Measurements from ENCODE around the gene AHR.

Gene AHR

GRCh38 chr7:17298102-17298839 lies at the start of gene AHR:
Gene AHR, plus strand, starts transcription at chr7:17298652. Its CDS starts 613 bp downstream, at chr7:17299265.
- DNase-seq: peak; percentile 53

DNA sequence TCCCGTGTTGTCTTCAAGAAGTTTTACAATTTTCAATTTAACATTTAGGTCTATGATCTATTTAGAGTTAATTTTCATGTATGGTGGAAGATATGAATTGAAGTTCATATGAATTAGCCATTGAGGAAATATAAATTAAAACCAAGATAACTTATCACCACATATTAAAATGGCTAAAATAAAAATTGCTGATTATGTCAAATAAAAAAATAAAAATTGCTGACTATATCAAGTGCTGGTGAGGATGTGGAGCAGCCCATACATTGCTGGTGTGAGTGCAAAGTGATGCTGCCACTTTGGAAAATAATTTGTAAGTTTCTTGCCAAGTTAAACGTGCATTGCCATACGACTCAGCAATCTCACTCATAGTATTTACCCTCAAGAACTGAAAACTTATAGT lies 44.6 kb upstream of the AHR start:
- DNase-seq: no peak

DNA sequence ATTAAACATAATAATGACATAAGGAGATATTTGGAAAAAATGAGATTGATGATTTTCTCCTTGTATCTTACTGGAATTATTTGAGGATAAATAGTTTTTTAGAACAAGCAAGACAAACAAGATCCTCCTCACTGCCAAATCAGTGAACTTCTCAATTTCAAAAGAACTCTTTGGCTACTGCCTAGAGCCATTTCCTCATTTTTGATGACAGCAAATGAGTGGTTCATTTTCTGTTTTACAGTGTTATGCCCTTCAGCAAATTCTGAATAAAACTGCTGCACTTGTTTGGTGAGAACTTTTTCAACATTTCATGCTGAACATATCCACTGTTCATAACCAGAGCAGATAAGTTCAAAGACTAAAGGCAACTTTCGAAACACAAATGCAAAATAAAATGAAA lies 42.5 kb upstream of the AHR start:
- DNase-seq: no peak

DNA sequence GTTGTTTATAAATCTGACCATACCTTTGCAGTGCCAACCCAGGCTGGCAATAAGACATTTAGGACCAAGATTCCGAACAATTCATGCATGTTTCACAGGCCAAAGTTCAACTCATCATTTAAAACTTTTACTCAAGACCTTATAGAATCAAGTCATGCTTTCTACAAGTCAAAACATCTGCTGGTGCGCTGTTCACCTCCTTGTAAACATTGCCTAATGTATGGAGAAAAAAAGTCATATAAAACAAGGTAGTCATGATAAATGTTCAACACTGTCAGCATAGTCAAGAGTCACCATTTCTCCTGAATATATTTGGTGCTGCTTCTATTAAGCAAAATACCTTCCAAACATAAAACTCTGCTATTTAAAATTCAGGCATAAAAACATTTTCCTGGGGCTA lies 42.1 kb upstream of the AHR start:
- no peak for DNase-seq

- DNase-seq: no peak
These were observed 31.9 kb upstream of the AHR start for GRCh38 chr7:17266565-17266964.

DNA sequence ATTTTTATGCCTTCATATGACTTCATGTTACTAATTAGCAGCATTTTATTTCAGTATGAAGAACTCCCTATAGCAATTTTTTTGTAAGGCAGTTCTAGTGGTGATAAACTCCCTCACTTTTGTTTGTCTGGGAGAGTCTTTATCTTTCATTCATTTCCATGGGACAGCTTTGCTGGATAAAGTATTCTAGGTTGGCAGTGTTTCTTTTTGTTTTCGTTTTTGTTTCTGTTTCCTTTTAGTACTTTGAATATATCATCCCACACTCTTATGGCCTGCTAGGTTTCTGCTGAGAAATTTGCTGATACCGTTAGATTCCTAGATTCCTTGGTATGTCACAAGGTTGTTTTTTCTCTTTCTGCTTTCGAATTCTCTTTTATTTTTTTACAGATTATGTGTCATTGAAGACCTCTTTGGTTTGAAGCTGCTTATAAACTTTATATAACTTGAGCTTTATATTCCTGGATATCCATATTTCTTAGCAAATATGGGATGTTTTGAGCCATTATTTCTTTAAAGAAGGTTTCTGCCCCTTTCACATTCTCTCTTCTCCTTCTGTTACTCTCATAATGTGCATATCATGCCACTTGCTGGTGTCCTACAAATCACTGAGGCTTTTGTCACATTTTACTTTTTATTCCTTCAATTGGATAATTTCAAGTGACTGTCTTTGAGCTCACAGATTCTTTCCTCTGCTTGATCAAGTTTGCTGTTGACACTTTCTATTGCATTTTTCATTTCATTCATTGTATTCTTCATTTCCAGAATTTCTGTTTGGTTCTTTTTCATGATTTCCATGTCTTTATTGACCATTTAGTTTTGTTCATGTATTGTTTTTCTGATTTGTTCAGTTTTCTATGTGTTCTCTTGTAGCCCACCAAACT lies 28.9 kb upstream of the AHR start:
- no peak for DNase-seq

DNA sequence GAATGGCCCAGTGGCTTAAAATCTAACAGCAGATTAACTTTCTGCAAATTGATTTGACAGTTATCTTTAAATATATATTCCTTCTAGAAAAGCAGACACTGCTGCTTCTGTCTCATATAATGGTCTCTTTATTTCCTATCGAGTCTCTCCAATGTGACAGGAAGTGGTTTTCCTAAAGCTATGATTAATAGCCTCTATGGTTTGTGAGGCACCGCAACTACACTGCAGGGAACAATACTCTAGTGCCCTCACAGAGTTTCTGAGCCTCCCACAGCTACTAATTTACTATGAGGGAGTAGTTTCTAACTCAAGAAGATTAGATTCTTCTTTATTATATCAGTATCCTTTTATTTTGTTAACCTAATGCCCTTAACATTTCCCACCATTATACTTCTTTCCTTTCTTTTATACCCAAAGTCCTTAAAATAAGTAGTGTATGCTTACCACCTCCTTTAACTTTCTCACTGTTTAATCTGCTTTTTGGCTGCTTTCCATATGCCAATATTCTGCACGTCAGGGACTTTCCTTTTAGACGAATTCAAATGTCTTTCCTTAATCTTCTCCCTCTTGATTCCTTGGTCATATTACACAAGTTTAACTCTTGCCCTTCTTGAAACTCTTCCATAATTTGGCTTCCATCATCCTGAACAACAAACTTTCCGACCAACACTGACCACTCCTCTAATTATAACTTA lies 23.8 kb upstream of the AHR start:
- DNase-seq: no peak

- no peak for DNase-seq
These were observed 22.4 kb upstream of the AHR start for GRCh38 chr7:17275749-17276671.

GRCh38 chr7:17279061-17279460 lies 19.4 kb upstream of the AHR start:
- DNase-seq: no peak

GRCh38 chr7:17289074-17289645 lies 9.3 kb upstream of the AHR start:
- DNase-seq: no peak

DNA sequence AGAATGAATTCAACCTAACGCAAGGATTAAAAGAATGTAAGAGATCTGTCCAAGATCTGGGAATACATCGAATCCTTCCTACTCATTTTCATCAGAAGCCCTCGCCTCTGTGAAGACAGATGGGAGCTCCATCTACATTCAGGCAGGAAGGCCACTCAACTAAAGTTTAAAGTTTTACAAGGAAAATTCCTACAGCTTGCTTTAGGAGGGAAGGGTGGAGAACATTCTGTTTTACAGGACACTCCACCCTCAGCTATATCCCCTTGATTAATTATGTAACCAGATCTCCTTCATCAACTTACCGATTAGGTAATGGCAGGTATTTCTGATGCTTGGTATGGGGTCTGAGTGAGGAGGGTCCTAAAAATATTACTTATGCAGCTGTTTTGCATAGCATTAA lies 5.6 kb upstream of the AHR start:
- DNase-seq: no peak

DNA sequence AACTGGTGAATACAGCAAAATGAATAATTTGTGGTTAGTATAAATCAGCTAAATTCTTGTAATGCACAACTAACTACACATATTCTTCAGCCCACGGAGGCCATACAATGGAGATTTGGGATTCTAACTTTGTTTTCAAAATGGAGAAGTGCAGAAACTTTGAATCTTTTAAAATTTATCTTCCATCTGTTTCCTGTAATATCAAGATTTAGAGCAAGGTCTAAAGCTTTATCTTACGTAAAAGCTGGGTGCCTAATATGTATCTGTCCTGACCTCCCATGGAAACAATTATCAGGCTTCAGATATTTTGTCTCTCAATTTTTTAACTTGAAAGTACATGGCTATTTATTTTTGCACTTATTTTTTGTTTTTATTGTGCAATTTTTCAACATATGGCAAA lies 5.0 kb upstream of the AHR start:
- DNase-seq: no peak

DNA sequence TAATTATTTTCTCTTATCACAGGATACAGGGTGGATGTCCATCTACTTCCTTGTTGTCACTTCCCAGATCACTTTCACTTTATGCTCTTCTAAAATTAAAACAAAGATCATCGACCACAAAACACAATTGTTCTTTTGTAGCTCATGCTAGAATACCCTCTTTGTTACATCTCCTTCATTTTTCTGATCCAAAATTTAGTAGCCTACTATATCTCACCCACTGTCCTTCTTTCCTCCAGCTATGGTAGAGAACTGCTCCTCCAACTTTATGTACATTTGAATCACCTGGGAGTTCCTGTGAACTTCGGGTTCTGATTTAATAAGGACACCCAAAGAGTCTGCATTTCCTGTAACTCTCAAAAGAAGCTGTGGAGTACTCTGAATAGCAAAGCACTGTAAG lies 1.2 kb upstream of the AHR start:
- DNase-seq: no peak

GRCh38 chr7:17298840-17299482 lies 509 bp downstream of the AHR start:
- no peak for DNase-seq

- no peak for DNase-seq
These were observed 1.1 kb downstream of the AHR start for GRCh38 chr7:17299483-17299991.

- DNase-seq: no peak
These were observed 1.6 kb downstream of the AHR start for GRCh38 chr7:17300012-17300411.

GRCh38 chr7:17300437-17300836 lies 2.0 kb downstream of the AHR start:
- DNase-seq: no peak

DNA sequence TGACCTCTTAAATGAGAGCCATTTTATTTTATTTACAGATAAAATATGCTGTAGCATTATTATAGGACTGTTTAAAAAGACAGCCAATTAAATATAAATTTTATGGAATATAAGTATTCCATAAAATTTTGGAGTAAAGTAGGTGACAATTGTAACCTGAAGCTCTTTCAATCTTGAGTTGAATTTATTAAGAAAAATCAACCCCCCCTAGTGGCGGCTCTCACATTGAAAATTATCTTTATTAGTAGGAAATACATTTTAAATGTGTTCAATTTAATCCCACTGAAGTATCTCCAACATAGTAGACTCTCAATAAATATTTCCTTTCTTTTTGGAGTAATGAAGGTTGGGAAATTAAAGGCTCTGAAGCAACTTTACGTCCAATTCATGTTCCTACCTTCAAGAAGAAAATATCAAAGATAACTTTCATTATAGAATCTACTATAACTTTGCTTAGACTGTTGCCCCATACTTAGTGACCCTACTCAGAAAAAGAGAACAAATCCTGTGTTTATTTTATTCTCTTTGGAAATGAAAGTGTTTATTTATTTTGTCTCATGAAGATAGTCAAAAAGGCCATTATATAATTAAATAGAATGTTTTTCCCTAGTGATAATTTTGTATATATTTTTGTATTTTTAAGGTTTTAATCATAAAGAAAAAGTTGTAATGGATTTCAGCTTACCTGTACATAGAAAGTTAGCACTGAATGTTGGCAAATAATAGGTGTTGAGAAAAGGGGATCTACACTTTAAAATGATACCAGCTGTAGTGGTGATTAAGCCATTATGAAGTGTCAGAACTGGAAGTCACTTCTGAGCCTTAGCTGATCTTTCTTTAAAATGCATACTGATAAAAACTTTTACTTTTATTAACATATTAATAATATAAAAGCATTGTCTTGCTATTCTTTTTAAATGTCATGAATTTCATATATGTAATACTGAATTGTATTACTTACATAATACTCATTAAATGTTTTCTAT lies 3.3 kb downstream of the AHR start:
- no peak for DNase-seq

DNA sequence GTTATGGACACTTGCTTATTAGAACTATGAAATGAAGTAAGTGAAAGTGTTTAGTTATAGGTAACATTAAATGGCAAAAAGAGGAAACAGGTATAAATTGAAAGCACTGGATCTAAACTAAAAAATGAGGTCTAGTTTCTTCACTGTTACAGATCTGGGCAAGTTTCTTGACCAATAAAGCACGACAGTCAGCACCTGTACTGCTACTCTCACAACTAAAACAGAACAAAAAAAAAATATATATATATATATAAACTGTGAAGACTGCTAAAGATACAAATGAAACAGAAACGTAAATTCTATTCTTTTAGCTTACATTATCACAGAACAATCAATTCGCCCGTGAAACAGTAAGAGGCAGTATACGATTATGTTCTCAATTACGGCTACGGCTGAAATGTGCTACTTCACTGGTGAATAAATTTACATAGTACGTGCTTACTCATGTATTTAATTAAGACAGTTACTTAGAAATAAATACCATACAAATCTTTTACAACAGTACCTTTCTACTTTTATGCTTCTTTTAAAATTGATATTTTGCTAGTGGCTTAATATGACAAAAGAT lies 4.2 kb downstream of the AHR start:
- no peak for DNase-seq

DNA sequence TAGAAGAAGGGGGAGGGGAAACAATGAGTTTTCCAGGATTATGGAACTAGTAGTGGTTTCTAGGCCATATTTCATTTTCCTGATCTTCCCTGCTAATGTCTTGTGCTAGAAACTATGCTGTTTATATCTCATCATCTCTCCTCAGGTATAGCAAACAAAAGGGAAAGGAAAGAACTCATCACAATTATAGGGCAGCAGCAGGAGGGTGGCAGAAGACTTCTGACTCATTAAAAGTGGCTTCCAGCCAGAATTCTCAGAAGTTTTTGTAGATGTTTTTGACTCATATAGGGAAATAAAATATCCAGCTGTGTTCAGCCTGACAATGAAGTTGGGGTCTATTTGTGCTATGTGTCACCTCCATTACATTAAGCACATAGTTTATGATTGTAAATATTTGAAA lies 6.5 kb downstream of the AHR start:
- no peak for DNase-seq

All from NCI-H1417 treated with DMSO at 0.1 percent for 48 hours (cell line).